HepG2 (cell line): Measurements from ENCODE around the gene MEX3A. TPM values are rescaled to one million over a fixed set of nuclear protein-coding genes. Genes with fewer than 3 reads are reported as not detected.

ENCODE experiments used
- ARNT ChIP-seq: fragments of 450-650 bp; IDR thresholded peaks from 2 replicates; pipeline ENCODE4 v1.6.1; 2017
- CEBPG ChIP-seq: IDR thresholded peaks from 2 replicates; pipeline ENCODE4 v1.6.1; 2016
- CENPX ChIP-seq: sonication (generic); formaldehyde crosslinking; IDR thresholded peaks from 2 replicates; pipeline ENCODE4 v1.9.0; 2021; ENCODE audit warnings: mild to moderate bottlenecking, missing genetic modification reagents, moderate library complexity
- FOXA1 ChIP-seq, 2 experiments: fragments of 450-650 bp in 1 of 2; sonication (generic) in 1 of 2; formaldehyde crosslinking in 1 of 2; IDR thresholded peaks; 2 replicates each; pipeline versions ENCODE4 v1.4.0 to v1.6.1; 2016 to 2020; ENCODE audit warnings: missing genetic modification reagents in 1 of 2
- JARID2 ChIP-seq: sonication (generic); formaldehyde crosslinking; IDR thresholded peaks from 2 replicates; pipeline ENCODE4 v1.8.1; 2023; ENCODE audit warnings: missing genetic modification reagents, inconsistent platforms; ENCODE audit not compliant: insufficient replicate concordance
- MXI1 ChIP-seq: IDR thresholded peaks from 3 replicates; pipeline ENCODE4 v1.6.1; 2012; ENCODE audit warnings: low read depth, low read length, inconsistent platforms, borderline replicate concordance
- NFE2L1 ChIP-seq: sonication (generic); formaldehyde crosslinking; IDR thresholded peaks from 2 replicates; pipeline ENCODE4 v1.4.0; 2020; ENCODE audit warnings: missing genetic modification reagents, mild to moderate bottlenecking, borderline replicate concordance
- PHF20 ChIP-seq: sonication (generic); formaldehyde crosslinking; IDR thresholded peaks from 2 replicates; pipeline ENCODE4 v1.5.0; 2020; ENCODE audit warnings: mild to moderate bottlenecking, missing genetic modification reagents
- POLR2AphosphoS2 ChIP-seq: IDR thresholded peaks from 2 replicates; pipeline ENCODE4 v1.6.1; 2011; ENCODE audit warnings: low read depth, low read length, improper control_type of control experiment
- ZNF235 ChIP-seq: sonication (generic); formaldehyde crosslinking; IDR thresholded peaks from 2 replicates; pipeline ENCODE4 v1.8.1; 2023; ENCODE audit warnings: mild to moderate bottlenecking, missing genetic modification reagents, borderline replicate concordance
- ZNF274 ChIP-seq: sonication (generic); formaldehyde crosslinking; IDR thresholded peaks from 2 replicates; pipeline ENCODE4 v1.5.1; 2020; ENCODE audit warnings: mild to moderate bottlenecking, missing genetic modification reagents
- ZNF318 ChIP-seq: sonication (generic); formaldehyde crosslinking; IDR thresholded peaks from 2 replicates; pipeline ENCODE4 v1.4.0; 2020; ENCODE audit warnings: mild to moderate bottlenecking, missing genetic modification reagents
- ZNF383 ChIP-seq: sonication (generic); formaldehyde crosslinking; IDR thresholded peaks from 2 replicates; pipeline ENCODE4 v1.4.0; 2020; ENCODE audit warnings: missing genetic modification reagents, mild to moderate bottlenecking, borderline replicate concordance
- ZNF430 ChIP-seq: sonication (generic); formaldehyde crosslinking; IDR thresholded peaks from 2 replicates; pipeline ENCODE4 v1.9.0; 2021; ENCODE audit warnings: mild to moderate bottlenecking, missing genetic modification reagents
- ZNF501 ChIP-seq: sonication (generic); formaldehyde crosslinking; IDR thresholded peaks from 2 replicates; pipeline ENCODE4 v1.5.1; 2020; ENCODE audit warnings: mild to moderate bottlenecking, moderate library complexity, missing genetic modification reagents
- ZNF546 ChIP-seq: sonication (generic); formaldehyde crosslinking; conservative IDR thresholded peaks from 2 replicates; pipeline ENCODE4 v1.8.1; 2023; ENCODE audit warnings: mild to moderate bottlenecking, missing genetic modification reagents
- ZNF724P ChIP-seq: sonication (generic); formaldehyde crosslinking; IDR thresholded peaks from 2 replicates; pipeline ENCODE4 v1.8.0; 2022; ENCODE audit warnings: missing genetic modification reagents, borderline replicate concordance
- ZNF766 ChIP-seq: sonication (generic); formaldehyde crosslinking; IDR thresholded peaks from 2 replicates; pipeline ENCODE4 v1.5.0; 2020; ENCODE audit warnings: missing genetic modification reagents, borderline replicate concordance
- ZSCAN9 ChIP-seq: IDR thresholded peaks from 2 replicates; pipeline ENCODE4 v1.6.1; 2016; ENCODE audit warnings: borderline replicate concordance
- polyA plus RNA-seq, 8 experiments: library from polyadenylated mRNA; depleted of rRNA in 3 of 8; stranded (reverse) in 7 of 8; unstranded in 1 of 8; fragments of >200 nt; fragmentation: Illumina TruSeq in 4 of 8; extraction: Trizol in 4 of 8; gene quantifications; 2 replicates each; pipeline versions ENCODE4 v1.2.1 to v1.2.3, GENCODE V29; 2011 to 2016; ENCODE audit warnings: low read depth in 4 of 8, missing spikeins in 1 of 8, mixed read lengths in 1 of 8; ENCODE audit not compliant: insufficient read depth in 1 of 8
- total RNA-seq, 5 experiments: library from RNA; depleted of rRNA; stranded (reverse); fragments of >200 nt; fragmentation: Illumina TruSeq; extraction: Trizol; gene quantifications; 2 replicates each; pipeline ENCODE4 v1.2.3, GENCODE V29; 2016; ENCODE audit warnings: low read depth in 1 of 5
- TF ChIP-seq, protein P1 (sequence below): sonication (generic); formaldehyde crosslinking; IDR thresholded peaks from 2 replicates; pipeline ENCODE4 v1.8.0; 2022; ENCODE audit warnings: missing genetic modification reagents, mild to moderate bottlenecking, moderate library complexity, borderline replicate concordance

The MEX3A gene
- total and polyA plus RNA-seq, 2 of the 13 experiments (the other 11 are each of a cell fraction or from before 2014, with no cell fraction given) = 7.6 to 9.1 TPM

- TF ChIP-seq ZNF318 (CRISPR knock-in tag) (no peak), ZNF546 (no peak), PHF20 (CRISPR knock-in tag) (no peak; the same call in 1 of the 2 replicates), ZNF383 (CRISPR knock-in tag) (no peak), ZNF766 (no peak), ZNF235 (no peak), ZSCAN9 (CRISPR knock-in tag) (no peak), CENPX (CRISPR knock-in tag) (no peak), FOXA1 (IDR thresholded peaks at IDR 0.05) (no peak), FOXA1 (CRISPR knock-in tag; IDR thresholded peaks at IDR 0.05) (no peak), JARID2 (CRISPR knock-in tag) (no peak), ARNT (no peak), MXI1 (peak; percentile 87; the same call in 2 of the 3 replicates), ZNF274 (0 out of 2 replicates have a peak, but pooled peaks have one; percentile 33), ZNF724P (CRISPR knock-in tag) (no peak), ZNF501 (CRISPR knock-in tag) (peak; percentile 39; the same call in 1 of the 2 replicates), NFE2L1 (no peak), POLR2AphosphoS2 (no peak), CEBPG (CRISPR knock-in tag) (no peak), ZNF430 (peak; percentile 65; the same call in 1 of the 2 replicates)
- TF ChIP-seq, protein P1, sequence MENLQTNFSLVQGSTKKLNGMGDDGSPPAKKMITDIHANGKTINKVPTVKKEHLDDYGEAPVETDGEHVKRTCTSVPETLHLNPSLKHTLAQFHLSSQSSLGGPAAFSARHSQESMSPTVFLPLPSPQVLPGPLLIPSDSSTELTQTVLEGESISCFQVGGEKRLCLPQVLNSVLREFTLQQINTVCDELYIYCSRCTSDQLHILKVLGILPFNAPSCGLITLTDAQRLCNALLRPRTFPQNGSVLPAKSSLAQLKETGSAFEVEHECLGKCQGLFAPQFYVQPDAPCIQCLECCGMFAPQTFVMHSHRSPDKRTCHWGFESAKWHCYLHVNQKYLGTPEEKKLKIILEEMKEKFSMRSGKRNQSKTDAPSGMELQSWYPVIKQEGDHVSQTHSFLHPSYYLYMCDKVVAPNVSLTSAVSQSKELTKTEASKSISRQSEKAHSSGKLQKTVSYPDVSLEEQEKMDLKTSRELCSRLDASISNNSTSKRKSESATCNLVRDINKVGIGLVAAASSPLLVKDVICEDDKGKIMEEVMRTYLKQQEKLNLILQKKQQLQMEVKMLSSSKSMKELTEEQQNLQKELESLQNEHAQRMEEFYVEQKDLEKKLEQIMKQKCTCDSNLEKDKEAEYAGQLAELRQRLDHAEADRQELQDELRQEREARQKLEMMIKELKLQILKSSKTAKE = no peak
Measured at GRCh38 chr1:156082309-156083091, at the start of gene MEX3A (continued).
